GM20000 (cell line): ENCODE results near the gene DSG3.

ENCODE experiments used
- DNase-seq: peaks from one replicate; pipeline ENCODE4 v3.0.0; 2012; ENCODE audit warnings: low spot score
- CTCF ChIP-seq: IDR thresholded peaks from 2 replicates; pipeline ENCODE4 v1.5.1; 2012; ENCODE audit warnings: mild to moderate bottlenecking, control low read depth; ENCODE audit errors: extremely low read depth, missing control alignments

The DSG3 gene

GRCh38 chr18:31409276-31409675, 38.3 kb upstream of the DSG3 start:
- no peak for DNase-seq
- TF ChIP-seq CTCF, result no peak

GRCh38 chr18:31410716-31411483, 36.6 kb upstream of the DSG3 start:
- no peak for TF ChIP-seq CTCF
- no peak for DNase-seq

- no peak for TF ChIP-seq CTCF
- no peak for DNase-seq
These were observed 34.4 kb upstream of the DSG3 start for GRCh38 chr18:31413137-31413536.

GRCh38 chr18:31417850-31418249, 29.7 kb upstream of the DSG3 start:
- no peak for DNase-seq
- no peak for TF ChIP-seq CTCF

- DNase-seq, result no peak
- no peak for TF ChIP-seq CTCF
These were observed 28.0 kb upstream of the DSG3 start for GRCh38 chr18:31419457-31419932.

GRCh38 chr18:31420032-31420431, 27.5 kb upstream of the DSG3 start:
- no peak for TF ChIP-seq CTCF
- no peak for DNase-seq

GRCh38 chr18:31420524-31420923, 27.0 kb upstream of the DSG3 start:
- no peak for TF ChIP-seq CTCF
- DNase-seq, result no peak
